Amniotic epithelial cell (primary cell): ENCODE data around the gene TPSAB1.
"Not testable (repeated sequence)": the region's sequence is repeated elsewhere in the genome, so short reads cannot be mapped to it uniquely, and the experiment has no call there.

ENCODE experiments used
- DNase-seq: peaks from one replicate; pipeline ENCODE4 v3.0.0-alpha.2; 2010; ENCODE audit warnings: low read depth

The TPSAB1 gene

DNA sequence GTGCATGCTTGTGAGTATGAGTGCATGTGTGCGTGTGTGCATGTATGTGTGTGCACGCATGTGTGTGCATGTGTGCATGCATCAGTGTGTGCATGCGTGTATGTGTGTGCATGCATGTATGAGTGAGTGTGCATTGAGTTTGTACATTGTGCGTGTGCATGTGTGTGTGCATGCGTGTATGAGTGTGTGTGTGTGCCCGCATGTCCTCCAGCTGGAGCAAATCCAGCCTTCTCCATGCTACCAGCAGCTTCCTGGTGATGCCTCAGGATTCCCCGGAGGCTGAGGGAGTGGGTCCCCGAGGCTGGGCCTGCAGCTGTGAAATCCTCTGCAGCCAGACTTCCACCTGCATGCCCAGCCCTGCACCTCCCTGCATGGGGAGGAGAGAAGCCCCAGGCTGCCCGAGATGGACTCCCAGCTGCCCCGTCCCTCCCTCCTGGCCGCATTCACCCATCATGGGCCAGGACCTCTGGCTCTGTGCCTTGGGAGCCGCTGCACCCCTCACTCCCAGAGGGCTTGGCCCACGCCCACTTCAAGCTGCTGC is 24.7 kb downstream of the TPSAB1 start:
- no peak for DNase-seq

DNA sequence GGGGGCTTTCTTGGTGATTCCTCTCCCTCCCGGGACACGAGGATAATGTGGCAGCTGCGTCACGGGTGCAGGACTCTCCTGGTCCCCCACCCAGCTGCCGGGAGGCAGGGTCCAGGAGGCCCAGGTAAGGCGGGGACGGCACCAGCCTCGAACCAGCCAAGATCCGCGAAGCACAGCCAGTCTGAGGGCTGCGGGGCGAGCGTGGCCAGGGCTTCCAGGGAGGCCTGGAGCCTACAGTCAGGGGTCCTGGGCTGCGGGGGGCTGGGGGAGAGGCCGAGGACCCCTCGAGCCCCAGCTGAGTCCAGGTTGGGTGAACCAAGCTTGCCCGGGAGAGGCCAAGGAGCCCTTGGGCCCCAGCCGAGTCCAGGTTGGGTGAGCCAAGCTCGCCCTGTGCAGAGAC is 25.3 kb downstream of the TPSAB1 start:
- no peak for DNase-seq

DNA sequence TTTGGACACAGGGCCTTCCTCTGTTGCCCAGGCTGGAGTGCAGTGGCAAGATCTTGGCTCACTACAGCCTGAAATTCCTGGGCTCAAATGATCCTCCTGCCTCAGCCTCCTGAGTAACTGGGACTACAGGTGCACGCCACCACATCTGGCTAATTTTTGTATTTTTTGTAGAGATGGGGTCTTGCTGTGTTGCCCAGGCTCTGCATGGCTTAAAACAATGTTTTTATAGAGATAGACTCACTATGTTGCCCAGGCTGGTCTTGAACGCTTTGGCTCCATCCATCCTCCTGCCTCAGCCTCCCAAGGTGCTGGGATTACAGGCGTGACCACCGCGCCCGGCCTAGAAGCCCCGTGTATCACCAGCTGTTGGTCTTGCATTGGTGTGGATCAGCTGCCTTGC is 28.9 kb downstream of the TPSAB1 start:
- DNase-seq: not testable (repeated sequence)

DNA sequence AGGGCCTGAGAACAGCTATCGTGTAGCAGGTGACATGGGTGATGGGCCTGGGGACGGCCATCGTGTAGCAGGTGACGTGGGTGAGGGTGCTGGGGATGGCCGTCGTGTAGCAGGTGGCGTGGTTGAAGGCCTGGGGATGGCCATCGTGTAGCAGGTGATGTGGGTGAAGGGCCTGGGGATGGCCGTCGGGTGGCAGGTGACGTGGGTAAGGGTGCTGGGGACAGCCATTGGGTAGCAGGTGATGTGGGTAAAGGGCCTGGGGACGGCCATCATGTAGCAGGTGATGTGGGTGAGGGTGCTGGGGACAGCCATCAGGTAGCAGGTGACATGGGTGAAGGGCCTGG is 30.8 kb downstream of the TPSAB1 start:
- no peak for DNase-seq

DNA sequence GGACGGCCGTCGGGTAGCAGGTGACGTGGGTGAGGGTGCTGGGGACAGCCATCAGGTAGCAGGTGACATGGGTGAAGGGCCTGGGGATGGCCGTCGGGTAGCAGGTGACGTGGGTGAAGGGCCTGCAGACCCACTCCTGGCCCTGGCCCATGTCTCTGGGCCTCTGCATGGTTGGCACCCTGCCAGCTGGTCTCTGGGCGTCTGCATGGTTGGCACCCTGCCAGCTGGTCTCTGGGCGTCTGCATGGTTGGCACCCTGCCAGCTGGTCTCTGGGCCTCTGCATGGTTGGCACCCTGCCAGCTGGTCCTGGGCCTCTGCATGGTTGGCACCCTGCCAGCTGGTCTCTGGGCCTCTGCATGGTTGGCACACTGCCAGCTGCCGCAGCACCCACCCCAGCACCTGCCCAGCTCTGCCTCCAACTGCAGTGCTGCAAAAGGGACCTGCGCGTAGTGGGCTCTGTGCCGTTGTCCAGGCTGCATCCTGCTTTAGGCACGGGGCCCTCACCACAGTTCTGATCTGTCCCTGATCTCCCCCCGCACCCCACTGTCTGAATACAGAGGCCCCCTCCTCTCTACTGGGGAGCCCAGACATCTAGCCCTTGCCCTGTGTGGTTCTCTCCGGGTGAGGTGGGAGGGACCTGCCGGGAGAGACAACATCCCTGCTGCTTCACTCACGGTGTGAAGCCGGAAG is 31.4 kb downstream of the TPSAB1 start:
- not testable (repeated sequence) for DNase-seq

DNA sequence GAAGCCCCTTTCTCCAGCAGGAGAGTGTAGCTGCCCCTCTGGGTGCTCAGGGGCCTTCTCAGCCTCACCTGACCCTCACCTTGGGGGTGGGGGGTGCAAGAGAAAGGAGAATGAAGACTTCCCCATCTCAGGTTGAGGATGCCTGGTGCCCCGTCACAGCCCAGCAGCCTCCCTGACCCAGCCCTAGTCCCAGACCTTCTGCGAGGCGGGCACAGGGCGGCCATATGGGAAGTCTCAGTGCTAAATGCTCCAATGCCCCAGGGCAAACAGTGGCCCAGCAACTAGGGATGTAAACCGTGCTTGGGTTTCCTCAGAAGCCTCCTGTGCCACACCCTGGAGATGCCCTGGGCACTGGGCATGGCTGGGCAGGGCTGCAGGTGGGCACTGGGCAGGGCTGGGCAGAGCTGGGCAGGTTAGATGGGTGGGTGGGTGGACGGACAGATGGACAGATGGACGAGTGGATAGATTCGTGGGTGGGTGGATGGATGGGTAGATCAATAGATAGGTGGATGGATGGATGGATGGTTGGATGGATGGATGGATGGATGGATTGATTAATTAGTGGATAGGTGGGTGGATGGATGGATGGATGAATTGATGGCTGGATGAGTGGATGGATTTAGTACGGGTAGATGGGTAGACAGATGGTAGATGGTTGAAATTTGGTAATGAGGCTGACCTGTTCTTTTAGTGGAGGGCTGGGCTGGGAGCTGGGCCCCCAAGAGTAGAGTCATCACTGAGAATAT is 32.1 kb downstream of the TPSAB1 start:
- DNase-seq: no peak

DNA sequence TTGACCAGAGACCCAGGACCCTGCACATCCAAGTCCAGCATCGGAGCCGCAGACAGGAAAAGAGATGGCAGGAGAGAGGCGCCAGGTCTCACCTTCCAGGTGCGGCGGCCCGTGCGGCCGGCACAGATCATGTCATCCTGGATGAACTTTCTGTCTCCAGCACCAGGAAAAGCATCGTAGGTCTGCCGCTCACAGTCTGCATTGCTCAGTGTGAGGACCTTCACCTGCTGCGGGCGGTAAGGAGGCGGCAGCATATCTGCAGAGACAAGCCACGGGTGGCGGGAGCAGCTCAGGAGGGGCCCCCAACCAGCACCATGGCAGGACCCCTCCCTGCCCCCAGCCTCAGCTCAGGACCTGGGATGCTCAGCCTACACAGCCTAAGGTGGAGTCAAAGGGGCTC is 33.3 kb downstream of the TPSAB1 start:
- DNase-seq: no peak

DNA sequence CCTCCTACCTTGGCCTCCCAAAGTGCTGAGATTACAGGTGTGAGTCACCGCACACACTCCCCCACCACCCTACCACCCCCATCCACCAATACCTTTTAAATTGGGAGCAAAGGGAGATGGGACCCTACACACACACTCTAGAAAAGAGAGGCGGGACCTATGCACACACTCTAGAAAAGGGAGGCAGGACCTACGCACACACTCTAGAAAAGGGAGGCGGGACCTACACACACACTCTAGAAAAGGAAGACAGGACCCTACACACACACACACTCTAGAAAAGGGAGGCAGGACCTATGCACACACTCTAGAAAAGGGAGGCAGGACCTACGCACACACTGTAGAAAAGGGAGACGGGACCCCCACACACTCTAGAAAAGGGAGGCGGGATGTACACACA is 34.3 kb downstream of the TPSAB1 start:
- no peak for DNase-seq

DNA sequence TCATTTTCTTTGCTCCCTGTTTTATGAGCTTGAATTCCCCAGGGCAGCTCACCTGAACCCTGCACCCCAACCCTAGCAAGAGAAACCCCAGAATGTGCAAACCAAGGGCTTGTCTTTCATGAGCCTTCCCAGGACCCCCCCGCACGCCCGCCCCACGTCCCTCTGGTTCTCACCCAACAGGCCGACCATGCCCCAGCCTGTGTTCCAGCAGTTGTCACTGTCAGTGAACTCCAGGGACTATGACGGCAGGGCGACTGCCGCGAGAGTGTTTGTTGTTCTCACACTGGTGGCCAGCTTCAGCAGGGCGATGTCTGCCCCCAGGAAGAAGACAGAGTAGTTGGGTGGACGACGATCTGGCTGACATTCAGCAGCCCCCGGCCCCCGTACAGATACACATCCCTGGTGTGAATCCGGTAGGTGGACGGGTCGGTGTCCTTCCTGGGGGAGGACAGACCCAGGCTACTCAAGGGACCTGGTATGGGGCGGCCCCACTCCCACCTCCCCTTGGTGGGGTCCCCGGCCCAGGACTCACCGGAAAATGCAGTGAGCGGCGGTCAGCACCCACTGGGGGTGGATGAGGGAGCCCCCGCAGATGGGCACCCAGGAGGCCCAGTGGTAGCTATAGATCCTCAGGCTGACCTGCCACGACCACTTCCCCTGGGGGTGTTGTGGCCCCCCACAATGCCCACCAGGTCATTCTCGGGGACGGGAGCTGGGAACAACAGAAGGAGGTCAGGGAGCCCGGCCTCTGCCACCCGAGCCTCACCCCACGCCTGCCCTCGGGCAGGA is 35.5 kb downstream of the TPSAB1 start:
- no peak for DNase-seq

DNA sequence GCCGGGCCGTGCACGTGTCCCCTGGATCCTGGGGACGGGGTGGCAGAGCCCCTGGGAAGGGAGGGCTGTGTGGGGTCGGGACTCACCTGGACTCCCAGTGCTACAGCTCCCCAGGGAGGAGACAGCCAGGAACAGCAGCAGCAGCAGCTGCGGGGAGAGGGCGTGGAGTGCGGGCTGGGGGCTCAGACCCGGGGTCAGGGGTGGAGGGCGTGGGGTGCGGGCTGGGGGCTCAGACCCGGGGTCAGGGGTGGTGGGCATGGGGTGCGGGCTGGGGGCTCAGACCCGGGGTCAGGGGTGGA is 36.0 kb downstream of the TPSAB1 start:
- DNase-seq: no peak

DNA sequence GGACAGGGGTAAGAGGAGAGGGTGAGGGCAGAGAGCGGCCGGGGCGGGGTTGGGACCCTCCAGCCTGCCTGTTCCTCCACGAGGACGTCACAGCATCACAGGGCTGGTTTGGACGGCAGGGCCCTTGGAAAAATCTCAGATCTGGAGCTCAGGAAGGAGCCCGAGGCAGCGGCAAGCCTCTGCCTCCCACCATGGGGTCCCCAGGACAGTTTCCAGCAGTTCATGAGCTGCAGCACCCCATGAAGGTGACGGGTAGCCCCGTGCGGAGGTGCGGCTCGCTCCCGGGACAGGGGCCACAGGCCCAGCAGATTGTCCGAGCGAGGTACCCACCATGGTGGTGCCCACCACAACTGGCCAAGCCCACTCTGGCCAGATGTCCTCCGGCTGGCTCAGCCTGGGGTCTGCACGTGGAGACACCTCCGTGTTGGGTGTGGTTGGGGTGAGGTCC is 36.7 kb downstream of the TPSAB1 start:
- DNase-seq: no peak

DNA sequence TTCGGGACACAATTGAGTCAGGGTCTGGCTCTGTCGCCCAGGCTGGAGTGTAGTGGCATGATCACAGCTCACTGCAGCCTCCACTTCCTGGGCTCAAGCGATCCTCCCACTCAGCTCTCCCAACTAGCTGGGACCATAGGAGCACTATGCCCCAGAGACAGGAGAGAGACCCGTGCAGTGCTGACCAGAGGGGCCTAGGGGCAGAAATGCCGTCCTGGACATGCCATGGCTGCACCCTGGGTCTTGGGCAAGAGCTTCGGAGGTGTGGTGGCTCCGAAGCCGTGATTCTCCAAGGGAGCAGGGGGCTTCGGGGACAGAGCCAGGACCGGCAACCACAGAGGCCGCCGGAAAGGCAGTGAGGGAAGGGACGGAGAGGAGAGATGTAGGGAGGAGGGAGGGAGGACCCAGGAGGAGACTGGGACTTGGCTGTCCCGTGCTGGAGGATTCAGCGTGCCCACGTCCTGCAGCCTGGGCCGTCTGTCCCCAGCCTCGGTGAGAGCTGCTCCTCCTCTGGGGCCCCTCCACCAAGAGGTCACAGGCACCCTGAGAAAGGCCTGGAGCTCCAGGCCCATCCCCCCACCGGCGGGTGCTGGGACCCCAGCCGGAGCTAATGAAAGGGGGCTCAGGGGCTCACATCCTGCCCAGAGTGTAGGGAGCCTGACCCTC is 37.2 kb downstream of the TPSAB1 start:
- no peak for DNase-seq

DNA sequence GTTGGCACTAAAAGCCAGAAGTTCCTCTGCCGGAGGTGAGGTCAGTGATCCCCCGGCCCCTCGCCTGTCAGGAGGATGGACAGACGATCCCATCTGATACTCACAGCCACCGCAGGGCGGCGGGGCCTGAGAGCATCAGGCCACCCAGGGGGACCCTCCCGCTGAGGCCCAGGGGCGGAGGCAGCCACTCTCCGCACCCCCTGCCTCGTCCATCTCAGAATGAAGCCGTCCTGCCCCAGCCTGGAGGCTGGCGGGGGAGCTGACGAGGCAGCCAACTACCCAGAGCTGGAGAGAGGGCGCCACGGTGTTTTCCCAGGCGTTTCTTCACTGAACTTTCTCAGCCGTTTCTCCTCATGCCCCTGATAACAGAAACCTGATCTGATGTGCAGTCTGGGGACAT is 38.0 kb downstream of the TPSAB1 start:
- no peak for DNase-seq

DNA sequence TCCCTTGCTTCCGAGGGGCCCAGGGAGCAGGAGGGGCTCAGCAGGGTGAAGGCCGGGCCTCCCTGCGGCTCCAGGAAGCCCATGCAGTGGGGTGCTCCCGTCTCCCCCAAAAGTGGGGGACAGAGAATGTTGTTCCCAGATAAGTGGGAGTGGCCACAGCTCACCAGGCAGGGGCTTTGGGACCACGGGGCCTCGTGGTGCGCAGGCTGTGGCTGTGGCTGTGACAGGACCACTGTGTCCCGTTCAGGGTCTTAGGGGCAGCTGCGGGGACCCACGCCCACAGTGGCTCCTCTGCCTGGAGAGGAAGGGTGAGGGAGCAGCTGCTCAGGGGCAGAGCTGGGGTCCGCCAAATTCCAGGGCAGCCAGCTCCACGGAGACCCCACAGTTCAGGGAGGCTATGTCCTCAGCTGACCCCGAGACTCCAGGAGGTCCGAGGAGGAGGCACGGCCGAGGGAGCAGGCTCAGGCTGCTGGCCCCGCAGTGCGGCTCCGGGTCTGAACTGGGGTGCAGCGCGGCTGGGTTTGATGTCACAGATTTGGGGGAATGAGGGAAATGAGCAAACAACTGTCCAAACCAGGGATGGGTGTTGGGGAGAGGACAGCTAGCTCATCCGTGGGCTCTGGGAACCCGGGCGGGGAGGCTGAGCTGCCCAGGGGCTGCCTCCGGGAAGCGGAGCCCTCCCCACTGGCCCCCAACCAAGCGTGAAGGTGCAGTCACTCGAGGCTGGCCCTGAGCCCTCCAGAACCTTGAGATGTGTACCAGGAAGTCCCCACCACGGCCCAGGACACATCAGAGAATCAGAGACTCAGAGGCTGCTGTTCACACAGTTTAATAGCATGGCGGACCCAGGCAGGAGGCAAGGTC is 38.8 kb downstream of the TPSAB1 start:
- no peak for DNase-seq

DNA sequence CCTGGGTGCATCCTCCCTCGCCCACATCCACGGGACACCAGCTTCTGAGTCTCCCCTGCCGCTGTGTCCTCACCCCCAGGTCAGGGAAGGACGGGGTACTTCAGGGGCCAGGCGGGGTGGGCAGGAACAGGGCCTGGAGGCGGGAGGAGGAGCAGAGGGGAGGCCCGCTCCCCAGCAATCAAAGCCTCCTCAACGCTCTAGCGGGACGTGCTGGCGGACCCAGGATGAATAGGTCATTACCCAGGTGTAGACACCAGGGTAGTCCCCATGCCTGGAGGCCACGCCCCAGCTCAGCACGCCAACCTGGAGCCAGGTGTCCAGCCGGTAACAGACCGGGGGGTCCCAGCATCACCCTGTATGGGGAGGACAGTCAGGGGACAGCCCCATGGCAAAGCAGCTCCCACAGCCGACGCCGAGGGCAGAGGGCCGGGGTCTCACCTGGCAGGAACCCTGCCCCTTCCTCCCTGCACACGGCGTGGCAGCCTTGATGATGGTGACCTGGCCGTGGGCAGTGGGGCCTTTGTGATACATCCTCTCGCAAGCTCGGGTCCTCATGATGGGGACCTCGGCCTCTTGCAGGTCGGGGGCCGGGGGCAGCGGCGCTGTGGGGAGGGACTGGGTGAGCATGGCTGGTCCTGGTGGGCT is 39.6 kb downstream of the TPSAB1 start:
- DNase-seq: no peak

DNA sequence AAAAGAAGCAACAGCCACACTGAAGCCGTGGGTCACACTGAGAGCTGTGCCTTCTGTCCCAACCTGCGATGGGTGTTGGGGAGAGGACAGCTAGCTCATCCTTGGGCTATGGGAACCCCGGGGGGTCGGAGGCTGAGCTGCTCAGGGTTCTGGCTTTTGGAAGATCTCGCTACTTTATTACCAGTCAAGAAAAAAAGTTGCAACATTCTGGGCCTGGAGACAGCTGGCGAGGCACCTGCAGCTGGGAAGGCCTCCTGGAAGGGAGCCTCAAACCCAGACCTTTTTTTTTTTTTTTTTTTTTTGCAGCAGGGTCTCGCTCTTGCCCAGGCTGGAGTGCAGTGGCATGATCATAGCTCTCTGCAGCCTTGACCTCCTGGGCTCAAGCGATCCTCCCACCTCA is 40.3 kb downstream of the TPSAB1 start:
- no peak for DNase-seq

DNA sequence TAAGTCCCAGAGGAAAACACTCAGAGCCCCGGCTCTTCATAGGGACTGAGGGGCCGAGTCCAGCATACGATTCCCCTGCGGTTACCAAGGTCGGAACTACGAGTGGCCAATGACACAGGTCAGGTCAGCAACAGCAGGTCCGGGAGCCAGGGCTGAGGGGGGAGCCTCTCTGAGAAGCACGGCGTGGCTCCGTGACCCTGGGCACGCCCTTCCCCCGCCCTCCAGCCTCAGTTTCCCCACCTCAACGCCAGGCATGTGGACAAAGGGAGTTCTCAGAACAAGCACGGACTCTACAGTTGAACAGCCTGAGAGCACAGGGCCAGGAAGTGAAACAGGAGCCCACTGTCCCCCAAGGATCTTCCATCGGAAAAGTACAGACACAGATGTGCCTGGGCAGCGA is 41.0 kb downstream of the TPSAB1 start:
- no peak for DNase-seq

DNA sequence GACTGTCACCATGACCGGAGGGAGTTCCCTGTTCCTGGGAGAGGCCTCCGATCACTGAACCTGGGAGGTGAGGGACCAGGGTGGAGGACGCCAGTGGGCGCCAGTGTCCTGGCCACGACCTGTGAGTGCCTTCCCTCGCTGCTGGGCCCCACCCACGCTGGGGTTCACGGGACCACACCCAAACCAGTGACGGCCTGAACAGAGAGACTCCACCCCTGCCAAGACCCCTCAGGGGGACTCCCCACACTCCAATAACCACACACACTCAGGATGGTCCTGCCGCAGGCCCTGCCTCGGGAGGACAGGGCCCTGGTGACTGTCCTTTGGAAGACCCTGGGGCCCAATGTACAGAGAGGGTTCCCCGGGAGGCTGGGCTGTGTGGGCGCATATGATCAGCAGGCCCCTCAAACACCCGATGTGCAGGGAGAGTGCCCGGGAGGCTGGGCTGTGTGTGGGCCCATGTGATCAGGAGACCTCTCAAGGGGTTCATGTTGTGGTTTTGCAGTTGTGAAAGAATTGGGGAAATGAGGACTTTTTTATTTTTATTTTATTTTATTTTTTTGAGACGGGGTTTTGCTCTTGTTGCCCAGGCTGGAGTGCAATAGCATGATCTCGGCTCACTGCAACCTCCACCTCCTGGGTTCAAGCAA is 41.9 kb downstream of the TPSAB1 start:
- no peak for DNase-seq

DNA sequence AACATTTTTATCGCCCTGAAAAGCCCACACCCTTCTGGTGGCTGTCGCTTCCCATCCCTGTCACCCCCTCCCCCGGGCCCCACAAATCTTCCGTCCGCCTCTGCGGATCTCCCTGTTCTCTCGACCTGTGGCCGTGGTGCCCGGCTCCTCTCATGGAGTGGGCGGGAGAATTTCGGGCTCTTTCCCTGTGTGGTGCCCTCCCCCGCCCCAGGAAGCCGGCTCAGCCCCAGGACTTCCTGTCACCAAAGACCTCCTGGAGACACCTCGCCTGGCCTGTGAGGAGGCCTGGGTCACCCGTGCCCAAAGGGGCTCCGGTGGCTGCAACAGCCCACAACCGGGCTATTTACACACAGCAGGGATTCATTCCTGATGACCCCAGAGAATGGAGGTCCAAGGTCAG is 42.8 kb downstream of the TPSAB1 start:
- DNase-seq: no peak

DNA sequence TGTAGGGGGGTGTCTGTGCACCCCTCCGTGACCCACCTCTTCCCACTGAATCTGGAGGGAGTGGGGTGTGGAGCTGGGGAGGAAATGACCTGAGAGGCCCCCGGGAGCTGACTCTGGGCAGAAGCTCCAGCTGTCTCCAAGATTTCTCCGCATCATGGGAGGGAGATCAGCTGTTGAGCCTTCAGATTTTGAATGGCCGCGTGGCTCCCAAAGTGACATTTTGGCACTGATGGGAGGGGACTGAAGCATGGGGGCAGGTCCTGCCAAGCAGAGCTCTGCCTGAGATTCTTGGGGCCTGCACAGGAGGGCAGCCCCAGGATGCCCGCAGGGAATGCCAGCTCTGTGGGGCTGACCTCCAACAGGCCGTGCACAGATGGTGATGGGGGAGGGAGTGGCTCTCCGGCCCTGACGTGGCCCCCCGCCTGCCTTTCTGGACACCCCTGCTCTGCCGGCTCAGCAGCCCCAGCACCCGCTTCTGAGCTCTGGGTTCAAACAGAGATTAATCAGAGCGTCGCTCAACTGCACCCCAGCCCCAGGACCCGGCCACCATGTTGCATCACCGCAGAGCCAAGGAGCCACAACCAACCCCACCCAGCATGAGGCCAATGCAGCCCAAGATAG is 43.6 kb downstream of the TPSAB1 start:
- no peak for DNase-seq
